Trophoblast cell (in vitro differentiated cells and primary cell): ENCODE data around the gene RAB6B.

Source experiments
- DNase-seq, 2 donors: peaks; one replicate each; pipeline ENCODE4 v3.0.0-alpha.2; 2016
- H2AFZ ChIP-seq: 2 replicates; pipeline ENCODE4 v1.6.1; 2013; ENCODE audit warnings: low read length, moderate library complexity, mild to moderate bottlenecking; ENCODE audit not compliant: insufficient read depth, poor library complexity
- H2AK5ac ChIP-seq: 2 replicates; pipeline ENCODE4 v1.6.1; 2013; ENCODE audit warnings: mild to moderate bottlenecking, low read length
- H2BK120ac ChIP-seq: 2 replicates; pipeline ENCODE4 v1.6.1; 2013; ENCODE audit warnings: low read length, mild to moderate bottlenecking, moderate library complexity; ENCODE audit not compliant: insufficient read depth, poor library complexity
- H2BK12ac ChIP-seq: 2 replicates; pipeline ENCODE4 v1.6.1; 2013; ENCODE audit warnings: mild to moderate bottlenecking, low read length, moderate library complexity
- H2BK5ac ChIP-seq: 2 replicates; pipeline ENCODE4 v1.6.1; 2013; ENCODE audit warnings: low read length, low read depth, moderate library complexity, mild to moderate bottlenecking; ENCODE audit not compliant: poor library complexity
- H3K14ac ChIP-seq: 2 replicates; pipeline ENCODE4 v1.6.1; 2013; ENCODE audit warnings: mild to moderate bottlenecking, low read length
- H3K18ac ChIP-seq: 2 replicates; pipeline ENCODE4 v1.6.1; 2013; ENCODE audit warnings: mild to moderate bottlenecking, low read length
- H3K23ac ChIP-seq: 2 replicates; pipeline ENCODE4 v1.6.1; 2013; ENCODE audit warnings: low read length
- H3K27ac ChIP-seq: 2 replicates; pipeline ENCODE4 v1.5.1; 2013; ENCODE audit warnings: low read depth, mild to moderate bottlenecking, inconsistent platforms, low read length, moderate library complexity
- H3K27me3 ChIP-seq: 2 replicates; pipeline ENCODE4 v1.6.1; 2013; ENCODE audit warnings: inconsistent platforms, mild to moderate bottlenecking, low read length, moderate library complexity; ENCODE audit not compliant: insufficient read depth
- H3K36me3 ChIP-seq, 2 experiments: 1 replicate in 1 of 2; 2 replicates in 1 of 2; pipeline ENCODE4 v1.6.1; 2013; ENCODE audit warnings: low read length in 2 of 2, mild to moderate bottlenecking in 2 of 2, moderate library complexity in 1 of 2; ENCODE audit not compliant: insufficient read depth in 2 of 2, control insufficient read depth in 1 of 2
- H3K4ac ChIP-seq: 2 replicates; pipeline ENCODE4 v1.6.1; 2013; ENCODE audit warnings: low read depth, mild to moderate bottlenecking, low read length, moderate library complexity
- H3K4me1 ChIP-seq, 2 experiments: 1 replicate in 1 of 2; 2 replicates in 1 of 2; pipeline ENCODE4 v1.6.1; 2013; ENCODE audit warnings: low read length in 2 of 2, mild to moderate bottlenecking in 2 of 2, moderate library complexity in 1 of 2; ENCODE audit not compliant: insufficient read depth in 2 of 2, control insufficient read depth in 1 of 2
- H3K4me2 ChIP-seq: 2 replicates; pipeline ENCODE4 v1.6.1; 2013; ENCODE audit warnings: inconsistent platforms, mild to moderate bottlenecking, low read length, moderate library complexity
- H3K4me3 ChIP-seq: 2 replicates; pipeline ENCODE4 v1.5.1; 2013; ENCODE audit warnings: mild to moderate bottlenecking, low read depth, low read length, inconsistent platforms
- H3K79me1 ChIP-seq: one replicate; pipeline ENCODE4 v1.6.1; 2013; ENCODE audit warnings: low read length
- H3K79me2 ChIP-seq: 2 replicates; pipeline ENCODE4 v1.6.1; 2013; ENCODE audit warnings: low read length, mild to moderate bottlenecking; ENCODE audit not compliant: control insufficient read depth, insufficient read depth, poor library complexity
- H3K9ac ChIP-seq: 2 replicates; pipeline ENCODE4 v1.6.1; 2013; ENCODE audit warnings: mild to moderate bottlenecking, low read length
- H3K9me3 ChIP-seq: 2 replicates; pipeline ENCODE4 v1.6.1; 2013; ENCODE audit warnings: low read depth, mild to moderate bottlenecking, control low read depth, inconsistent platforms, low read length; ENCODE audit not compliant: insufficient read depth
- H4K12ac ChIP-seq: 2 replicates; pipeline ENCODE4 v1.6.1; 2013; ENCODE audit warnings: low read depth, mild to moderate bottlenecking, low read length, moderate library complexity
- H4K8ac ChIP-seq: 2 replicates; pipeline ENCODE4 v1.6.1; 2013; ENCODE audit warnings: low read depth, mild to moderate bottlenecking, low read length, moderate library complexity
- H4K91ac ChIP-seq: one replicate; pipeline ENCODE4 v1.6.1; 2013; ENCODE audit warnings: low read depth, mild to moderate bottlenecking, low read length, moderate library complexity
- WGBS: extraction: QIAGEN DNeasy Blood & Tissue Kit; methylation state at CpG from one replicate; pipeline ENCODE4 v1.1.7; 2013; ENCODE audit warnings: missing lambda C conversion rate; ENCODE audit not compliant: insufficient read length, insufficient coverage; ENCODE audit errors: extremely low coverage; 5-methylcytosine and 5-hydroxymethylcytosine counted together

The RAB6B gene

GRCh38 chr3:133886031-133886722, 9.5 kb downstream of the RAB6B start:
- Histone ChIP-seq H3K9ac (no peak overlapping the region), H3K79me2 (no peaks in the 10 kb centered on the region), H3K9me3 (peaks cover 1% of the 10 kb centered on the region), H3K4me1 (peaks cover 5 to 8% of the 10 kb centered on the region in 2 experiments), H3K4me2 (no peak overlapping the region), H2BK12ac (no peak overlapping the region), H2AK5ac (no peak overlapping the region), H3K79me1 (no peaks in the 10 kb centered on the region), H3K36me3 (no peaks in the 10 kb centered on the region), H3K14ac (no peak overlapping the region), H3K27ac (no peak overlapping the region), H3K18ac (no peak overlapping the region), H4K91ac (no peak overlapping the region), H2BK5ac (no peak overlapping the region), H4K8ac (no peak overlapping the region), H3K23ac (no peak overlapping the region), H2BK120ac (no peak overlapping the region), H3K4me3 (no peak overlapping the region), H4K12ac (no peak overlapping the region), H3K27me3 (no peaks in the 10 kb centered on the region), H2AFZ (no peak overlapping the region), H3K4ac (no peak overlapping the region)
- no peak for DNase-seq
- no CpG with 5 or more reads among the region's 7 CpGs for WGBS

DNA sequence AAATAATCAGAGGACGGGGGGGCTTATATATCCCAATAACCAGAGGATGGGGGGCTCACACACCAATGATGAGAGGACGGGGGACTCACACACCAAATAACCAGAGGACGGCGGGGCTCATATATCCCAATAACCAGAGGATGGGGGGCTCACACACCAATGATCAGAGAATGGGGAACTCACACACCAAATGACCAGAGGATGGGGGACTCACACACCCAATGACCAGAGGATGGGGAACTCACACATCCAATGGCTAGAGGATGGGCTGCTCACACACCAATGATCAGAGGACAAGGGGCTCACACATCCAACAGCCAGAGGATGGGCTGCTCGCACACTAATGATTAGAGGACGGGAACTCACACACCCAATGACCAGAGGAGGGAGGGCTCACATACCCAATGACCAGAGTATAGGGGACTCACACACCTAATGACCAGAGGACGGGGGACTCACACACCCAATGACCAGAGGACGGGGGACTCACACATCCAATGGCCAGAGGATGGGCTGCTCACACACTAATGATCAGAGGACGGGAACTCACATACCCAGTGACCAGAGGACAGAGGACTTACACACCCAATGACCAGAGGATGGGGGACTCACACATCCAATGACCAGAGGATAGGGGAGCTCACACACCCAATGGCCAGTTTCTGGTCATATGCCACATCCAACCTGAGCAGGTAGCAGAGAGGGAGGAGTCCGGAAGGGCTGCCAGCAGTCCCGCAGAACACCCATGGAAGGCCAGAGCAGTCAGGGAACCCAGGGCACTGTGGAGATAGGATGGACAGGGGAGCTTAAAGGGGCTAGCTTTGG, 10.6 kb downstream of the RAB6B start:
- Histone ChIP-seq H4K12ac (no peak overlapping the region), H4K91ac (no peak overlapping the region), H2BK5ac (no peak overlapping the region), H2AFZ (no peak overlapping the region), H2BK120ac (no peak overlapping the region), H3K36me3 (no peaks in the 10 kb centered on the region), H3K4me1 (peaks cover 5 to 8% of the 10 kb centered on the region in 2 experiments), H3K79me2 (no peaks in the 10 kb centered on the region), H3K9ac (no peak overlapping the region), H4K8ac (no peak overlapping the region), H3K4ac (no peak overlapping the region), H3K9me3 (peaks cover 6% of the 10 kb centered on the region), H3K27me3 (no peaks in the 10 kb centered on the region), H3K14ac (no peak overlapping the region), H3K4me2 (no peak overlapping the region), H2AK5ac (no peak overlapping the region), H3K27ac (no peak overlapping the region), H3K18ac (no peak overlapping the region), H2BK12ac (no peak overlapping the region), H3K4me3 (no peak overlapping the region), H3K79me1 (no peaks in the 10 kb centered on the region), H3K23ac (no peak overlapping the region)
- WGBS = no CpG with 5 or more reads among the region's 11 CpGs
- DNase-seq = no peak

- H3K27me3 ChIP-seq = no peaks in the 10 kb centered on the region
- H4K12ac ChIP-seq = no peak overlapping the region
- H3K9ac ChIP-seq = no peak overlapping the region
- peaks cover 6% of the 10 kb centered on the region for H3K9me3 ChIP-seq
- H2AK5ac ChIP-seq = no peak overlapping the region
- H3K27ac ChIP-seq = no peak overlapping the region
- no peak overlapping the region for H4K91ac ChIP-seq
- H3K23ac ChIP-seq = no peak overlapping the region
- H2BK120ac ChIP-seq = no peak overlapping the region
- H3K79me1 ChIP-seq = no peaks in the 10 kb centered on the region
- no peak overlapping the region for H3K4ac ChIP-seq
- H3K4me2 ChIP-seq = no peak overlapping the region
- no peak overlapping the region for H2AFZ ChIP-seq
- H3K79me2 ChIP-seq = no peaks in the 10 kb centered on the region
- peaks cover 5 to 8% of the 10 kb centered on the region in 2 experiments for H3K4me1 ChIP-seq
- H4K8ac ChIP-seq = no peak overlapping the region
- H3K4me3 ChIP-seq = no peak overlapping the region
- H2BK12ac ChIP-seq = no peak overlapping the region
- no peaks in the 10 kb centered on the region for H3K36me3 ChIP-seq
- H3K18ac ChIP-seq = no peak overlapping the region
- H3K14ac ChIP-seq = no peak overlapping the region
- no peak overlapping the region for H2BK5ac ChIP-seq
- WGBS = no CpG with 5 or more reads among the region's 6 CpGs
- no peak for DNase-seq
Measured at GRCh38 chr3:133884054-133884886, 11.4 kb downstream of the RAB6B start.

GRCh38 chr3:133883641-133884040, 12.0 kb downstream of the RAB6B start:
- Histone ChIP-seq H3K27me3 (no peaks in the 10 kb centered on the region), H2BK12ac (no peak overlapping the region), H3K18ac (no peak overlapping the region), H3K14ac (no peak overlapping the region), H4K8ac (no peak overlapping the region), H3K36me3 (no peaks in the 10 kb centered on the region), H3K4me1 (peaks cover 5 to 8% of the 10 kb centered on the region in 2 experiments), H3K9ac (no peak overlapping the region), H3K4me2 (no peak overlapping the region), H2AFZ (no peak overlapping the region), H2BK120ac (no peak overlapping the region), H3K23ac (no peak overlapping the region), H3K4ac (no peak overlapping the region), H3K9me3 (peaks cover 4% of the 10 kb centered on the region), H4K12ac (no peak overlapping the region), H3K79me2 (no peaks in the 10 kb centered on the region), H2AK5ac (no peak overlapping the region), H3K4me3 (no peak overlapping the region), H2BK5ac (no peak overlapping the region), H3K27ac (no peak overlapping the region), H4K91ac (no peak overlapping the region), H3K79me1 (no peaks in the 10 kb centered on the region)
- no peak for DNase-seq
